HPDE6-E6E7 (cell line): ENCODE measurements around the gene SS18.
"Not testable (repeated sequence)": the region's sequence is repeated elsewhere in the genome, so short reads cannot be mapped to it uniquely, and the experiment has no call there.

Experiments
- DNase-seq: peaks from one replicate; pipeline ENCODE4 v3.0.0; 2011; ENCODE audit warnings: missing footprints; ENCODE audit errors: extremely low spot score

Gene SS18

GRCh38 chr18:26090130-26091046 lies at the start of gene SS18:
SS18 (minus strand) TSS chr18:26090613; CDS start chr18:26090569, 44 bp downstream.
- DNase-seq, result peak; percentile 90

GRCh38 chr18:26135548-26135947 lies 45.1 kb upstream of the SS18 start:
- no peak for DNase-seq

GRCh38 chr18:26134107-26134506 lies 43.7 kb upstream of the SS18 start:
- DNase-seq, result no peak

GRCh38 chr18:26133652-26134051 lies 43.2 kb upstream of the SS18 start, which contains the start of gene PSMA8:
PSMA8 (plus strand) TSS chr18:26133869; CDS start chr18:26133966, 97 bp downstream.
- DNase-seq, result no peak

- not testable (repeated sequence) for DNase-seq
These were observed 37.8 kb upstream of the SS18 start for GRCh38 chr18:26128192-26128591.

GRCh38 chr18:26127786-26128185 lies 37.4 kb upstream of the SS18 start:
- no peak for DNase-seq

- not testable (repeated sequence) for DNase-seq
These were observed 31.6 kb upstream of the SS18 start for GRCh38 chr18:26121994-26122393.

- no peak for DNase-seq
These were observed 31.1 kb upstream of the SS18 start for GRCh38 chr18:26121476-26121875.

GRCh38 chr18:26119246-26119645 lies 28.8 kb upstream of the SS18 start:
- no peak for DNase-seq

GRCh38 chr18:26104035-26104434 lies 13.6 kb upstream of the SS18 start:
- no peak for DNase-seq

- DNase-seq, result no peak
These were observed 13.2 kb upstream of the SS18 start for GRCh38 chr18:26103579-26103978.

- DNase-seq, result peak; percentile 16
These were observed 7.2 kb upstream of the SS18 start for GRCh38 chr18:26097563-26097962.

- no peak for DNase-seq
These were observed 6.4 kb upstream of the SS18 start for GRCh38 chr18:26096852-26097251.

- DNase-seq, result peak; percentile 35
These were observed 726 bp upstream of the SS18 start for GRCh38 chr18:26091047-26091630.

- no peak for DNase-seq
These were observed 902 bp downstream of the SS18 start for GRCh38 chr18:26089293-26090129.

- no peak for DNase-seq
These were observed 1.9 kb downstream of the SS18 start for GRCh38 chr18:26088487-26088886.

- no peak for DNase-seq
These were observed 3.5 kb downstream of the SS18 start for GRCh38 chr18:26086959-26087358.

GRCh38 chr18:26085056-26085455 lies 5.4 kb downstream of the SS18 start:
- no peak for DNase-seq

- no peak for DNase-seq
These were observed 7.3 kb downstream of the SS18 start for GRCh38 chr18:26083099-26083498.

GRCh38 chr18:26082475-26082874 lies 7.9 kb downstream of the SS18 start:
- DNase-seq, result no peak

- no peak for DNase-seq
These were observed 16.2 kb downstream of the SS18 start for GRCh38 chr18:26074246-26074645.

GRCh38 chr18:26073758-26074157 lies 16.7 kb downstream of the SS18 start:
- no peak for DNase-seq
